ENCODE measurements around the gene ZNF638.

- no peak for TF ChIP-seq CTCF (IDR thresholded peaks at IDR 0.05; ENCODE audit: low read depth, low read length, missing input control)
- no peak for TF ChIP-seq GABPA (IDR thresholded peaks at IDR 0.05 in 1 of 2, conservative IDR thresholded peaks at IDR 0.05 in 1 of 2)
- no peak for TF ChIP-seq FOXA1 (IDR thresholded peaks at IDR 0.05)
- no peak for TF ChIP-seq SP1 (IDR thresholded peaks at IDR 0.05)
- no peak for TF ChIP-seq REST (IDR thresholded peaks at IDR 0.05)
- no peak for TF ChIP-seq TAF1 (conservative IDR thresholded peaks at IDR 0.05)
- TF ChIP-seq ZBTB33 (IDR thresholded peaks at IDR 0.05), result no peak
- no peak for TF ChIP-seq JUND (IDR thresholded peaks at IDR 0.05)
- TF ChIP-seq FOXA2 (IDR thresholded peaks at IDR 0.05), result no peak
- TF ChIP-seq YY1 (IDR thresholded peaks at IDR 0.05), result no peak
- TF ChIP-seq EGR1 (IDR thresholded peaks at IDR 0.05; ENCODE audit: low read depth in 2 of 2), result no peak
- TF ChIP-seq RXRA (IDR thresholded peaks at IDR 0.05), result no peak
- TF ChIP-seq RAD21 (IDR thresholded peaks at IDR 0.05), result no peak
These were observed 125.7 kb downstream of the ZNF638 start for GRCh38 chr2:71457123-71457915.
